PC-3 (cell line): ENCODE data around the gene TCHP. TPM values are rescaled to one million over a fixed set of nuclear protein-coding genes. Genes with fewer than 3 reads are reported as not detected.

ENCODE experiments used
- ATAC-seq: fragments of 200-7000 bp; cut with Tn5 transposase; 2 replicates; pipeline ENCODE4 v1.9.1; 2020; ENCODE audit warnings: mild to moderate bottlenecking, moderate library complexity
- BruUV-seq: library from RNA; stranded (reverse); fragments of 400-500 nt; replicated peaks from 2 replicates; lab custom pipeline; 2021; lab: Mats Ljungman, UMichigan
- CTCF ChIA-PET: fragments of 300-600 bp; sonication (Branson Sonifier 250); formaldehyde crosslinking; loops from one replicate; lab custom pipeline; 2022; ENCODE audit warnings: antibody characterized with exemption; lab: Charles Lee
- POLR2A ChIA-PET: fragments of 300-600 bp; sonication (Branson Sonifier 250); formaldehyde crosslinking; loops from one replicate; lab custom pipeline; 2022; ENCODE audit warnings: antibody characterized with exemption; ENCODE audit not compliant: unreplicated experiment; lab: Charles Lee
- DNase-seq: peaks from one replicate; pipeline ENCODE4 v3.0.0-alpha.2; 2015
- H2AFZ ChIP-seq: fragments of 300-600 bp; sonication (generic); 2 replicates; pipeline ENCODE4 v1.6.0; 2016; ENCODE audit warnings: antibody characterized with exemption, low read length
- H3F3A ChIP-seq: fragments of 300-600 bp; sonication (generic); one replicate; pipeline ENCODE4 v1.6.0; 2017; ENCODE audit warnings: antibody characterized with exemption, low read length, control low read depth, mild to moderate bottlenecking; ENCODE audit not compliant: unreplicated experiment
- H3K27ac ChIP-seq: fragments of 300-600 bp; sonication (generic); 2 replicates; pipeline ENCODE4 v1.5.1; 2016; ENCODE audit warnings: mild to moderate bottlenecking, low read length
- H3K27me3 ChIP-seq: fragments of 300-600 bp; sonication (generic); 2 replicates; pipeline ENCODE4 v1.6.1; 2016; ENCODE audit warnings: low read length, mixed read lengths
- H3K36me3 ChIP-seq: fragments of 300-600 bp; sonication (generic); 2 replicates; pipeline ENCODE4 v1.6.1; 2016; ENCODE audit warnings: low read depth, mixed run types, low read length, mixed read lengths
- H3K4me1 ChIP-seq: fragments of 300-600 bp; sonication (generic); 2 replicates; pipeline ENCODE4 v1.5.1; 2016; ENCODE audit warnings: low read length; ENCODE audit not compliant: insufficient read depth
- H3K4me2 ChIP-seq: fragments of 300-600 bp; sonication (generic); 2 replicates; pipeline ENCODE4 v1.6.0; 2016; ENCODE audit warnings: low read length
- H3K4me3 ChIP-seq: fragments of 300-600 bp; sonication (generic); 2 replicates; pipeline ENCODE4 v1.5.1; 2016; ENCODE audit warnings: mild to moderate bottlenecking, low read length, mixed read lengths
- H3K79me2 ChIP-seq: fragments of 300-600 bp; sonication (generic); 2 replicates; pipeline ENCODE4 v1.6.1; 2017; ENCODE audit warnings: low read length, mixed read lengths
- H3K9ac ChIP-seq: fragments of 300-600 bp; sonication (generic); 2 replicates; pipeline ENCODE4 v1.6.0; 2016; ENCODE audit warnings: mild to moderate bottlenecking, low read length
- H3K9me2 ChIP-seq: fragments of 300-600 bp; sonication (generic); replicated peaks from 2 replicates; pipeline ENCODE4 v1.6.1; 2016; ENCODE audit warnings: mixed run types, low read length, mixed read lengths
- H3K9me3 ChIP-seq: fragments of 300-600 bp; sonication (generic); 2 replicates; pipeline ENCODE4 v1.6.1; 2016; ENCODE audit warnings: low read length, mixed read lengths
- H4K20me1 ChIP-seq: fragments of 300-600 bp; sonication (generic); 2 replicates; pipeline ENCODE4 v1.6.1; 2016; ENCODE audit warnings: low read length, mixed read lengths
- EZH2 ChIP-seq: fragments of 300-600 bp; sonication (generic); IDR thresholded peaks from one replicate; pipeline ENCODE4 v1.6.1; 2017; ENCODE audit warnings: antibody characterized with exemption, mild to moderate bottlenecking, low read length; ENCODE audit not compliant: unreplicated experiment
- EZH2phosphoT487 ChIP-seq: fragments of 300-600 bp; sonication (generic); IDR thresholded peaks from 2 replicates; pipeline ENCODE4 v1.6.1; 2018; ENCODE audit warnings: mild to moderate bottlenecking, antibody characterized with exemption, low read length, borderline replicate concordance
- intact Hi-C: fragments of 100-400 bp; cut with micrococcal nuclease; formaldehyde crosslinking; loops from 2 replicates; pipeline ENCODE4 v1.9.0; 2023
- total RNA-seq: library from RNA; depleted of rRNA; stranded (reverse); fragments of >200 nt; gene quantifications from 2 replicates; pipeline ENCODE4 v1.2.3, GENCODE V29; 2014
- TF ChIP-seq, protein P1 (sequence below): fragments of 300-600 bp; sonication (generic); conservative IDR thresholded peaks from 2 replicates; pipeline ENCODE4 v1.5.1; 2017; ENCODE audit warnings: antibody characterized with exemption, low read depth, mild to moderate bottlenecking, low read length

TCHP gene
- total RNA-seq, 1 experiment from 2014 or later: 21.6 TPM

- H2AFZ ChIP-seq: no peak overlapping the region
- peaks cover 3% of the 10 kb centered on the region; the same call in 1 of the 2 replicates for H3K36me3 ChIP-seq
- H3K4me1 ChIP-seq: peaks cover 38% of the 10 kb centered on the region
- BruUV-seq: no TSS peak
- no peaks in the 10 kb centered on the region for H3K9me2 ChIP-seq
- H3K27ac ChIP-seq: no peak overlapping the region
- ChIA-PET CTCF (interaction anchor here (0.6 kb wide), 1 partner anchor 19 kb away, joined by 3 read pairs; no protein-coding TSS in a partner anchor), POLR2A (no interaction called here)
- ATAC-seq (no peak), DNase-seq (no peak)
- intact Hi-C loops: no loop called here
- H3K9ac ChIP-seq: no peak overlapping the region
- H3K27me3 ChIP-seq: no peaks in the 10 kb centered on the region
- no peak overlapping the region for H3K4me3 ChIP-seq
- no peaks in the 10 kb centered on the region for H3K9me3 ChIP-seq
- 0 out of 2 replicates have a peak overlapping the region, but pooled peaks have one; percentile 30 for H3K4me2 ChIP-seq
- H3F3A ChIP-seq: no peaks in the 10 kb centered on the region
- H3K79me2 ChIP-seq: peaks cover 60% of the 10 kb centered on the region
- H4K20me1 ChIP-seq: no peaks in the 10 kb centered on the region; the same call in 1 of the 2 replicates
- TF ChIP-seq, protein P1, sequence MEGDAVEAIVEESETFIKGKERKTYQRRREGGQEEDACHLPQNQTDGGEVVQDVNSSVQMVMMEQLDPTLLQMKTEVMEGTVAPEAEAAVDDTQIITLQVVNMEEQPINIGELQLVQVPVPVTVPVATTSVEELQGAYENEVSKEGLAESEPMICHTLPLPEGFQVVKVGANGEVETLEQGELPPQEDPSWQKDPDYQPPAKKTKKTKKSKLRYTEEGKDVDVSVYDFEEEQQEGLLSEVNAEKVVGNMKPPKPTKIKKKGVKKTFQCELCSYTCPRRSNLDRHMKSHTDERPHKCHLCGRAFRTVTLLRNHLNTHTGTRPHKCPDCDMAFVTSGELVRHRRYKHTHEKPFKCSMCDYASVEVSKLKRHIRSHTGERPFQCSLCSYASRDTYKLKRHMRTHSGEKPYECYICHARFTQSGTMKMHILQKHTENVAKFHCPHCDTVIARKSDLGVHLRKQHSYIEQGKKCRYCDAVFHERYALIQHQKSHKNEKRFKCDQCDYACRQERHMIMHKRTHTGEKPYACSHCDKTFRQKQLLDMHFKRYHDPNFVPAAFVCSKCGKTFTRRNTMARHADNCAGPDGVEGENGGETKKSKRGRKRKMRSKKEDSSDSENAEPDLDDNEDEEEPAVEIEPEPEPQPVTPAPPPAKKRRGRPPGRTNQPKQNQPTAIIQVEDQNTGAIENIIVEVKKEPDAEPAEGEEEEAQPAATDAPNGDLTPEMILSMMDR: no peak
- TF ChIP-seq EZH2: no peak
- TF ChIP-seq EZH2phosphoT487: no peak
Measured at GRCh38 chr12:109876406-109876805, 23.7 kb upstream of the TCHP start.

DNA sequence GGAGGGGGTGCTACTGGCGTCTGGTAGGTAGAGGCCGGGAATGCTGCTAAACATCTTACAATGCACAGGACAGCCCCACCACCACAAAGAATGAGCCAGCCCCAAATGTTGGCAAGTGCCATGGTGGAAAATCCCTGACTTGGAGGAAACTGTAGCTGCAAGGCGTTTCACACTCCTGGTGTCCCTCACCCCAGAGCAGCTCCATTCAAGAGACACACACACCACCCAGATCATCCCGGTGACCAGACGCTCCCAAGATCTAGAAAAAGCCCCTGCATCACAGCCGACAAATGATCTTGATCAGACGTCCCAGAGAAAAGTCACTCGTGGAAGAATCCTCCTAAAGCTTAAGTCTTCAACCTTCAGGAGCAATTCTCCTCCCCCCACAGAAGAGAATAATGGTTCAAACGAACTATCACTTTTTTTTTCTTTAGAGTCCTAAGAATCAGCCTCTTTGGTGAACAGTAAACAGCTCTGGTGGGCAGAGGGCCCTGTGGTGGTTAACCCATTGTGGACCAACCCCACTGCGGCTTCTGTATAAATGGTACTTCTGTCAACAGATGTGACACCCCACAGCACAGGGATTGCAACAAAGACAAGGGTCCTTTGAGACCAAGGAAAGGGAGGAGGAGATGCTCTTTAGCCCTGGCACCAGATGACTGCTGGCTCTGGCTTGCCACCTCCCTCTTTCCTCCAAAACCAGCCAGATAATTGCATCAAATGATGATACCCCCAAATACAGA is 22.4 kb upstream of the TCHP start:
- POLR2A ChIA-PET: no interaction called here
- intact Hi-C loops: no loop called here
- CTCF ChIA-PET: interaction anchor here (0.5 kb wide), 1 partner anchor 34 kb away, joined by 11 read pairs; no protein-coding TSS in a partner anchor

More for the DNA sequence above, 22.4 kb upstream of the TCHP start:
- H2AFZ ChIP-seq: no peak overlapping the region
- no peaks in the 10 kb centered on the region for H3K27me3 ChIP-seq
- peaks cover 47% of the 10 kb centered on the region for H3K4me1 ChIP-seq
- H3K9me2 ChIP-seq: no peaks in the 10 kb centered on the region
- no peaks in the 10 kb centered on the region for H3K9me3 ChIP-seq
- ATAC-seq (no peak), DNase-seq (no peak)
- no peak overlapping the region for H3K9ac ChIP-seq
- no peak overlapping the region for H3K27ac ChIP-seq
- no peaks in the 10 kb centered on the region for H3F3A ChIP-seq
- no peaks in the 10 kb centered on the region; the same call in 1 of the 2 replicates for H4K20me1 ChIP-seq
- no TSS peak for BruUV-seq
- H3K79me2 ChIP-seq: peaks cover 60% of the 10 kb centered on the region
- H3K36me3 ChIP-seq: no peaks in the 10 kb centered on the region
- TF ChIP-seq EZH2 (no peak), EZH2phosphoT487 (no peak)
- TF ChIP-seq, protein P1: no peak
- no peak overlapping the region for H3K4me3 ChIP-seq
- H3K4me2 ChIP-seq: peak overlapping the region; percentile 93
